B cell (primary cell): ENCODE measurements around the gene SIK3. TPM values are rescaled to one million over a fixed set of nuclear protein-coding genes. Genes with fewer than 3 reads are reported as not detected.

ENCODE experiments used
- ATAC-seq: fragments of 200-7000 bp; cut with Tn5 transposase; one replicate; pipeline ENCODE4 v1.10.0; 2021; ENCODE audit warnings: low read depth, mild to moderate bottlenecking, moderate number of reproducible peaks, moderate library complexity
- CTCF ChIA-PET: fragments of 350-600 bp; sonication (Branson Sonifier 250); formaldehyde crosslinking; loops from one replicate; lab custom pipeline; 2021; ENCODE audit warnings: antibody characterized with exemption, inconsistent platforms; lab: Charles Lee
- POLR2A ChIA-PET: fragments of 350-600 bp; sonication (Branson Sonifier 250); formaldehyde crosslinking; loops from one replicate; lab custom pipeline; 2021; ENCODE audit warnings: antibody characterized with exemption; lab: Charles Lee
- DNase-seq: peaks from one replicate; pipeline ENCODE4 v3.0.0; 2013
- H2AFZ ChIP-seq: 2 replicates; pipeline ENCODE4 v1.6.1; 2012; ENCODE audit warnings: mild to moderate bottlenecking, low read depth, low read length; ENCODE audit not compliant: insufficient read depth, poor library complexity, severe bottlenecking
- H3K27ac ChIP-seq, 2 donors: 1 replicate in 1 of 2; 2 replicates in 1 of 2; pipeline ENCODE4 v1.5.1; 2012 to 2013; ENCODE audit warnings: low read length in 2 of 2, mild to moderate bottlenecking in 2 of 2, moderate library complexity in 1 of 2
- H3K27me3 ChIP-seq, 4 experiments: fragments of 200-600 bp in 1 of 4; sonication (generic) in 1 of 4; replicated peaks in 1 of 4; 1 replicate in 2 of 4; 2 replicates in 2 of 4; pipeline versions ENCODE4 v1.6.1 to v1.7.0; 2013 to 2016; ENCODE audit warnings: low read length in 3 of 4, mild to moderate bottlenecking in 2 of 4, mixed read lengths in 1 of 4, moderate library complexity in 1 of 4; ENCODE audit not compliant: insufficient read depth in 4 of 4, control insufficient read depth in 3 of 4; ENCODE audit errors: control extremely low read depth in 1 of 4
- H3K36me3 ChIP-seq, 2 experiments: replicated peaks in 1 of 2; 1 replicate in 1 of 2; 2 replicates in 1 of 2; pipeline versions ENCODE4 v1.6.1 to v1.7.1; 2013; ENCODE audit warnings: low read length in 1 of 2; ENCODE audit not compliant: insufficient read depth in 2 of 2, control insufficient read depth in 1 of 2; ENCODE audit errors: control extremely low read depth in 1 of 2, extremely low read depth in 1 of 2
- H3K4me1 ChIP-seq, 2 donors: fragments of 200-600 bp in 1 of 2; sonication (generic) in 1 of 2; 1 replicate in 1 of 2; 2 replicates in 1 of 2; pipeline versions ENCODE4 v1.5.1 to v1.6.1; 2013 to 2017; ENCODE audit warnings: low read length in 2 of 2; ENCODE audit not compliant: control insufficient read depth in 2 of 2, insufficient read depth in 2 of 2
- H3K4me2 ChIP-seq: replicated peaks from 2 replicates; pipeline ENCODE3; 2012; ENCODE audit warnings: mild to moderate bottlenecking, low read depth, low read length; ENCODE audit not compliant: poor library complexity, severe bottlenecking
- H3K4me3 ChIP-seq, 5 experiments: fragments of 200-600 bp in 1 of 5; sonication (generic) in 1 of 5; 1 replicate in 3 of 5; 2 replicates in 2 of 5; pipeline versions ENCODE4 v1.5.1 to v1.7.0; 2011 to 2016; ENCODE audit warnings: low read length in 4 of 5, mild to moderate bottlenecking in 4 of 5, low read depth in 2 of 5, control low read depth in 1 of 5, moderate library complexity in 1 of 5; ENCODE audit not compliant: insufficient read depth in 1 of 5; ENCODE audit errors: control extremely low read depth in 1 of 5, extremely low read depth in 1 of 5
- H3K79me2 ChIP-seq: fragments of 200-600 bp; sonication (generic); one replicate; pipeline ENCODE4 v1.6.0; 2016; ENCODE audit warnings: low read length; ENCODE audit not compliant: control insufficient read depth, insufficient read depth
- H3K9ac ChIP-seq: fragments of 200-600 bp; sonication (generic); 2 replicates; pipeline ENCODE4 v1.6.1; 2017; ENCODE audit warnings: mild to moderate bottlenecking, low read length, moderate library complexity
- H3K9me3 ChIP-seq, 3 donors: one replicate each; pipeline versions ENCODE4 v1.6.1 to v1.7.1; 2013; ENCODE audit warnings: low read length in 2 of 3; ENCODE audit not compliant: control insufficient read depth in 2 of 3, insufficient read depth in 1 of 3; ENCODE audit errors: control extremely low read depth in 1 of 3
- H4K20me1 ChIP-seq: 2 replicates; pipeline ENCODE4 v1.6.0; 2012; ENCODE audit warnings: mild to moderate bottlenecking, low read length; ENCODE audit not compliant: insufficient read depth, control insufficient read depth, poor library complexity, severe bottlenecking
- H3K27ac Mint-ChIP-seq: one replicate; pipeline ENCODE4 v1.8.0; 2021; ENCODE audit warnings: mixed read lengths
- H3K27me3 Mint-ChIP-seq: one replicate; pipeline ENCODE4 v1.8.0; 2021; ENCODE audit warnings: mixed read lengths
- H3K4me1 Mint-ChIP-seq: one replicate; pipeline ENCODE4 v1.8.0; 2021; ENCODE audit warnings: mixed read lengths
- H3K4me3 Mint-ChIP-seq: one replicate; pipeline ENCODE4 v1.8.0; 2021; ENCODE audit warnings: mixed read lengths
- H3K9me3 Mint-ChIP-seq: one replicate; pipeline ENCODE4 v1.8.0; 2022; ENCODE audit warnings: mixed read lengths; ENCODE audit not compliant: insufficient read depth
- CTCF ChIP-seq: fragments of 200-600 bp; IDR thresholded peaks from one replicate; pipeline ENCODE4 v1.8.0; 2022; ENCODE audit warnings: antibody characterized with exemption, mild to moderate bottlenecking
- EZH2 ChIP-seq: IDR thresholded peaks from 2 replicates; pipeline ENCODE4 v1.6.1; 2012; ENCODE audit warnings: borderline replicate concordance, low read depth, mild to moderate bottlenecking, moderate library complexity, low read length; ENCODE audit not compliant: insufficient read depth, poor library complexity, severe bottlenecking
- WGBS: methylation state at CpG from one replicate; pipeline ENCODE4 v1.1.5; 2013; ENCODE audit warnings: missing lambda C conversion rate; ENCODE audit not compliant: insufficient coverage; 5-methylcytosine and 5-hydroxymethylcytosine counted together
- intact Hi-C: fragments of 100-400 bp; cut with micrococcal nuclease; formaldehyde crosslinking; loops from one replicate; pipeline ENCODE4 v1.10.0; 2022
- polyA plus RNA-seq: library from polyadenylated mRNA; depleted of rRNA; stranded (reverse); fragments of >200 nt; gene quantifications from 2 replicates; pipeline ENCODE4 v1.2.3, GENCODE V29; 2012
- total RNA-seq, 2 donors: library from RNA; stranded (reverse); fragments of 120-200 nt in 1 of 2; gene quantifications; 1 replicate in 1 of 2; 2 replicates in 1 of 2; pipeline versions ENCODE4 v1.2.3 to v1.2.4, GENCODE V29; 2013 to 2022

SIK3 gene
- total and polyA plus RNA-seq, 2 donors (not counting 1 experiment from before 2014, with no cell fraction given), result 36.5 to 180 TPM

GRCh38 chr11:117134431-117134830 is 36.2 kb upstream of the SIK3 start:
- Histone ChIP-seq H3K9ac (no peak overlapping the region), H3K79me2 (no peaks in the 10 kb centered on the region), H3K4me1 (no peaks in the 10 kb centered on the region), H3K4me2 (no peak overlapping the region), H4K20me1 (no peaks in the 10 kb centered on the region), H3K27me3 (no peaks in the 10 kb centered on the region), H3K9me3 (no peaks in the 10 kb centered on the region), H3K27ac (no peak overlapping the region), H3K36me3 (no peaks in the 10 kb centered on the region), H2AFZ (no peak overlapping the region), H3K4me3 (no peak overlapping the region)
- DNase-seq, result no peak
- no peaks in the 10 kb centered on the region for H3K9me3 Mint-ChIP-seq
- intact Hi-C loops, result loop anchor here (5.0 kb wide), 1 partner anchor 73 kb away; no protein-coding TSS in a partner anchor
- no CpG with 5 or more reads among the region's 3 CpGs for WGBS
- ChIA-PET POLR2A (interaction anchor here (0.7 kb wide), 1 partner anchor 78 kb away, joined by 3 read pairs; no protein-coding TSS in a partner anchor), CTCF (interaction anchor here (0.6 kb wide), 1 partner anchor 30 kb away, joined by 4 read pairs; no protein-coding TSS in a partner anchor)
- no peak overlapping the region for H3K27ac Mint-ChIP-seq
- TF ChIP-seq CTCF (no peak), EZH2 (no peak)
- H3K4me1 Mint-ChIP-seq, result no peaks in the 10 kb centered on the region
- H3K4me3 Mint-ChIP-seq, result no peak overlapping the region
- no peak for ATAC-seq
- H3K27me3 Mint-ChIP-seq, result no peaks in the 10 kb centered on the region

GRCh38 chr11:117130879-117131278 is 32.7 kb upstream of the SIK3 start:
- H3K27ac Mint-ChIP-seq, result no peak overlapping the region
- WGBS, result 91% methylated on average over 4 of the region's 7 CpGs

More at GRCh38 chr11:117130879-117131278, 32.7 kb upstream of the SIK3 start:
- no peak overlapping the region for H3K4me3 ChIP-seq
- ATAC-seq (no peak), DNase-seq (no peak)
- intact Hi-C loops, result loop anchor here (5.0 kb wide), 1 partner anchor 76 kb away; no protein-coding TSS in a partner anchor
- H3K4me2 ChIP-seq, result no peak overlapping the region
- H3K27ac ChIP-seq, result no peak overlapping the region
- Mint-ChIP-seq H3K4me1 (peaks cover 8% of the 10 kb centered on the region), H3K4me3 (no peak overlapping the region), H3K27me3 (no peaks in the 10 kb centered on the region), H3K9me3 (no peaks in the 10 kb centered on the region)
- TF ChIP-seq CTCF, result no peak
- TF ChIP-seq EZH2, result no peak
- H3K4me1 ChIP-seq, result no peaks in the 10 kb centered on the region
- H3K9me3 ChIP-seq, result no peaks in the 10 kb centered on the region
- CTCF ChIA-PET, result no interaction called here
- H2AFZ ChIP-seq, result no peak overlapping the region
- H4K20me1 ChIP-seq, result no peaks in the 10 kb centered on the region
- H3K36me3 ChIP-seq, result no peaks in the 10 kb centered on the region
- H3K27me3 ChIP-seq, result no peaks in the 10 kb centered on the region
- H3K79me2 ChIP-seq, result no peaks in the 10 kb centered on the region
- no peak overlapping the region for H3K9ac ChIP-seq
- POLR2A ChIA-PET, result no interaction called here
